A549 (cell line): ENCODE data around the gene MORC2. TPM values are rescaled to one million over a fixed set of nuclear protein-coding genes. Genes with fewer than 3 reads are reported as not detected.

Source experiments
- ATAC-seq, 2 experiments: fragments of 200-7000 bp in 1 of 2; fragments of >200 bp in 1 of 2; cut with Nextera tagmentation in 1 of 2; cut with Tn5 transposase in 1 of 2; 3 replicates each; pipeline versions ENCODE4 v1.8.0 to v1.9.1; 2018 to 2020; ENCODE audit warnings: mild to moderate bottlenecking in 1 of 2, moderate library complexity in 1 of 2
- CTCF ChIA-PET: fragments of 300-600 bp; sonication (Branson Sonifier 250); formaldehyde crosslinking; extraction: SDS; loops from one replicate; lab custom pipeline; 2021; ENCODE audit warnings: antibody characterized with exemption, inconsistent platforms; lab: Yijun Ruan, JAX
- POLR2A ChIA-PET: fragments of 350-600 bp; formaldehyde crosslinking; extraction: SDS; loops from one replicate; lab custom pipeline; 2021; ENCODE audit warnings: antibody characterized with exemption, inconsistent platforms; lab: Yijun Ruan, JAX
- DNase-seq, 2 experiments: peaks; one replicate each; pipeline versions ENCODE4 v3.0.0 to v3.0.0-alpha.2; 2011 to 2016; ENCODE audit warnings: low read depth in 1 of 2, low spot score in 1 of 2
- FAIRE-seq: peaks from 2 replicates; lab custom pipeline; 2011; peaks lifted over from hg19 to GRCh38; lab: Jason Lieb, UNC
- H3K27ac ChIP-seq, 2 experiments: fragments of >200 bp; sonication (Bioruptor Twin); formaldehyde crosslinking; 3 replicates each; pipeline ENCODE4 v1.5.1; 2016 to 2017
- H3K4me1 ChIP-seq: fragments of >200 bp; sonication (Bioruptor Twin); formaldehyde crosslinking; 3 replicates; pipeline ENCODE4 v1.6.1; 2016
- H3K4me2 ChIP-seq: fragments of >200 bp; sonication (Bioruptor Twin); formaldehyde crosslinking; 3 replicates; pipeline ENCODE4 v1.6.1; 2016
- H3K4me3 ChIP-seq: fragments of >200 bp; sonication (Bioruptor Twin); formaldehyde crosslinking; 3 replicates; pipeline ENCODE4 v1.5.1; 2016
- H3K9me3 ChIP-seq: fragments of >200 bp; sonication (Bioruptor Twin); formaldehyde crosslinking; 3 replicates; pipeline ENCODE4 v1.6.1; 2016
- CBX2 ChIP-seq: fragments of 200-600 bp; sonication (generic); IDR thresholded peaks from 2 replicates; pipeline ENCODE4 v1.6.1; 2016; ENCODE audit warnings: low read depth, mild to moderate bottlenecking, borderline replicate concordance
- CBX8 ChIP-seq: fragments of 200-600 bp; sonication (generic); IDR thresholded peaks from 2 replicates; pipeline ENCODE4 v1.6.1; 2016
- CEBPB ChIP-seq, 2 experiments: fragments of >200 bp in 1 of 2; sonication (Bioruptor Twin) in 1 of 2; formaldehyde crosslinking in 1 of 2; IDR thresholded peaks; 2 replicates each; pipeline ENCODE4 v1.6.1; 2012 to 2016
- CHD2 ChIP-seq: fragments of 150-350 bp; IDR thresholded peaks from 2 replicates; pipeline ENCODE4 v1.6.1; 2014; ENCODE audit warnings: low read length; ENCODE audit not compliant: partially characterized antibody
- EHMT2 ChIP-seq: fragments of 200-600 bp; sonication (generic); IDR thresholded peaks from 2 replicates; pipeline ENCODE4 v1.6.1; 2016; ENCODE audit warnings: antibody characterized with exemption, low read depth, mild to moderate bottlenecking, moderate library complexity
- ESRRA ChIP-seq: fragments of 150-350 bp; IDR thresholded peaks from 2 replicates; pipeline ENCODE4 v1.6.1; 2014; ENCODE audit warnings: mild to moderate bottlenecking, low read length, borderline replicate concordance
- FOSL2 ChIP-seq, 2 experiments: fragments of 450-650 bp in 1 of 2; fragments of >200 bp in 1 of 2; sonication (Bioruptor Twin) in 1 of 2; formaldehyde crosslinking; IDR thresholded peaks; 2 replicates each; pipeline versions ENCODE4 v1.5.0 to v1.6.1; 2016 to 2020; ENCODE audit warnings: mild to moderate bottlenecking in 1 of 2, moderate library complexity in 1 of 2
- HEYL ChIP-seq: fragments of 250-450 bp; sonication (Bioruptor Pico); IDR thresholded peaks from 2 replicates; pipeline ENCODE4 v1.8.0; 2021; ENCODE audit warnings: mild to moderate bottlenecking, moderate library complexity
- HOXB13 ChIP-seq: fragments of 250-450 bp; sonication (Bioruptor Pico); IDR thresholded peaks from 2 replicates; pipeline ENCODE4 v1.5.0; 2020; ENCODE audit warnings: low read depth, mild to moderate bottlenecking, moderate library complexity
- HOXB5 ChIP-seq: fragments of 250-450 bp; sonication (Bioruptor Pico); IDR thresholded peaks from 2 replicates; pipeline ENCODE4 v1.5.0; 2020; ENCODE audit warnings: mild to moderate bottlenecking, moderate library complexity
- JUNB ChIP-seq: fragments of >200 bp; sonication (Bioruptor Twin); formaldehyde crosslinking; IDR thresholded peaks from 2 replicates; pipeline ENCODE4 v1.6.1; 2016
- KDM5A ChIP-seq: fragments of 200-600 bp; sonication (generic); IDR thresholded peaks from 2 replicates; pipeline ENCODE4 v1.6.1; 2016; ENCODE audit warnings: antibody characterized with exemption, mild to moderate bottlenecking
- MAFK ChIP-seq: fragments of 450-650 bp; IDR thresholded peaks from 2 replicates; pipeline ENCODE4 v1.6.1; 2014; ENCODE audit not compliant: partially characterized antibody
- NFE2L2 ChIP-seq: fragments of 150-350 bp; conservative IDR thresholded peaks from 2 replicates; pipeline ENCODE4 v1.6.1; 2014; ENCODE audit warnings: low read length
- PHF8 ChIP-seq: fragments of 200-600 bp; sonication (generic); IDR thresholded peaks from 2 replicates; pipeline ENCODE4 v1.6.1; 2016; ENCODE audit warnings: low read depth, mild to moderate bottlenecking, antibody characterized with exemption, moderate library complexity, borderline replicate concordance
- POLR2AphosphoS2 ChIP-seq: conservative IDR thresholded peaks from 2 replicates; pipeline ENCODE4 v1.6.1; 2012; ENCODE audit warnings: low read length, improper control_type of control experiment, inconsistent platforms
- RAD21 ChIP-seq, 2 experiments: fragments of >200 bp in 1 of 2; sonication (Bioruptor Twin) in 1 of 2; formaldehyde crosslinking in 1 of 2; IDR thresholded peaks in 1 of 2; conservative IDR thresholded peaks in 1 of 2; 2 replicates in 1 of 2; 3 replicates in 1 of 2; pipeline ENCODE4 v1.6.1; 2012 to 2018; ENCODE audit warnings: inconsistent platforms in 1 of 2
- RFX5 ChIP-seq: fragments of 450-650 bp; IDR thresholded peaks from 2 replicates; pipeline ENCODE4 v1.7.1; 2014; ENCODE audit warnings: antibody characterized with exemption, mild to moderate bottlenecking, moderate library complexity
- SMC3 ChIP-seq: fragments of >200 bp; sonication (Bioruptor Twin); formaldehyde crosslinking; IDR thresholded peaks from 3 replicates; pipeline ENCODE4 v1.6.1; 2018; ENCODE audit warnings: inconsistent platforms
- ZFP36 ChIP-seq: fragments of 450-650 bp; IDR thresholded peaks from 2 replicates; pipeline ENCODE4 v1.6.1; 2014; ENCODE audit warnings: borderline replicate concordance; ENCODE audit not compliant: partially characterized antibody
- ZNF302 ChIP-seq: fragments of 250-450 bp; sonication (Bioruptor Pico); IDR thresholded peaks from 2 replicates; pipeline ENCODE4 v1.9.0; 2021; ENCODE audit warnings: inconsistent platforms, mild to moderate bottlenecking, moderate library complexity
- ZSCAN20 ChIP-seq: fragments of 250-450 bp; sonication (Bioruptor Pico); IDR thresholded peaks from 2 replicates; pipeline ENCODE4 v1.8.0; 2022; ENCODE audit warnings: mild to moderate bottlenecking, moderate library complexity
- WGBS: methylation state at CpG from one replicate; pipeline ENCODE4 v1.1.6; 2017; ENCODE audit errors: missing lambda C conversion rate; 5-methylcytosine and 5-hydroxymethylcytosine counted together
- polyA plus RNA-seq, 4 experiments: library from polyadenylated mRNA; depleted of rRNA in 3 of 4; stranded (reverse); fragments of >200 nt; fragmentation: RNase III in 1 of 4; extraction: RNeasy Plus Mini Kit Qiagen cat#74134 plus additional on column Dnase treatment in 1 of 4; gene quantifications; 2 replicates in 3 of 4; 3 replicates in 1 of 4; pipeline ENCODE4 v1.2.3, GENCODE V29; 2011 to 2017
- TF ChIP-seq, protein P1 (sequence below): fragments of >200 bp; sonication (Bioruptor Twin); formaldehyde crosslinking; IDR thresholded peaks from 3 replicates; pipeline ENCODE4 v1.5.1; 2016
- TF ChIP-seq, protein P2 (sequence below): fragments of 150-350 bp; IDR thresholded peaks from 2 replicates; pipeline ENCODE4 v1.6.1; 2014; ENCODE audit warnings: low read depth, mild to moderate bottlenecking, low read length
- TF ChIP-seq, protein P3 (sequence below): fragments of >200 bp; sonication (Bioruptor Twin); formaldehyde crosslinking; IDR thresholded peaks from 3 replicates; pipeline ENCODE4 v1.6.1; 2016

Gene MORC2
- polyA plus RNA-seq, 2 of the 4 experiments (the other 2 are of a cell fraction), result 14.8 to 16.0 TPM

DNA sequence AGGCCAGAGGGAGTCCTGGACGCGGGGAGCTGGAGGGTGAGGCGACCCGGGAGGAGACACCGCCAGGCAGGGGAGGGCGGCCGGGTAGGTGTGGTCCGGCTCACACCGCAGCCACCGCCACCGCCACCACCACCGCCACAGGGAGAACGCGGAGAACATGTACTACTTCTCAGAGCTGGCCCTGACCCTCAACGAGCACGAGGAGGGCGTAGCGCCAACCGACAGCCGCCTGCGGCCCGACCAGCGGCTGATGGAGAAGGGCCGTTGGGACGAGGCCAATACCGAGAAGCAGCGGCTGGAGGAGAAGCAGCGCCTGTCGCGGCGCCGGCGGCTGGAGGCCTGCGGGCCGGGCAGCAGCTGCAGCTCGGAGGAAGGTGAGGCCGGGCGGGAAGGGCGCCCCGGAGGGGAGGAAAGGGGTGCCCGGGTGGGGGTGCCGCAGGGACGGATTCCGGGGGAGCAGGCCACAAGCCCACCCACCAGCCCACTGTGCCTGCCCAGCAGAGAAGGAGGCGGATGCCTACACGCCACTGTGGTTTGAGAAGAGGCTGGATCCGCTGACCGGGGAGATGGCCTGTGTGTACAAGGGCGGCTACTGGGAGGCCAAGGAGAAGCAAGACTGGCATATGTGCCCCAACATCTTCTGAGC is 62.8 kb downstream of the MORC2 start:
- Histone ChIP-seq H3K4me2 (no peak overlapping the region), H3K27ac (no peak overlapping the region), H3K9me3 (no peaks in the 10 kb centered on the region), H3K4me1 (no peaks in the 10 kb centered on the region), H3K4me3 (no peak overlapping the region)
- ChIA-PET POLR2A (no interaction called here), CTCF (interaction anchor here (1.1 to 3.7 kb wide), 3 partner anchors 15 to 143 kb away, joined by 3 to 11 read pairs (median 3); no protein-coding TSS in a partner anchor)
- TF ChIP-seq JUNB, result no peak
- no peak for TF ChIP-seq ZFP36
- no peak for TF ChIP-seq ZSCAN20 (CRISPR knock-in tag)
- TF ChIP-seq, protein P1, sequence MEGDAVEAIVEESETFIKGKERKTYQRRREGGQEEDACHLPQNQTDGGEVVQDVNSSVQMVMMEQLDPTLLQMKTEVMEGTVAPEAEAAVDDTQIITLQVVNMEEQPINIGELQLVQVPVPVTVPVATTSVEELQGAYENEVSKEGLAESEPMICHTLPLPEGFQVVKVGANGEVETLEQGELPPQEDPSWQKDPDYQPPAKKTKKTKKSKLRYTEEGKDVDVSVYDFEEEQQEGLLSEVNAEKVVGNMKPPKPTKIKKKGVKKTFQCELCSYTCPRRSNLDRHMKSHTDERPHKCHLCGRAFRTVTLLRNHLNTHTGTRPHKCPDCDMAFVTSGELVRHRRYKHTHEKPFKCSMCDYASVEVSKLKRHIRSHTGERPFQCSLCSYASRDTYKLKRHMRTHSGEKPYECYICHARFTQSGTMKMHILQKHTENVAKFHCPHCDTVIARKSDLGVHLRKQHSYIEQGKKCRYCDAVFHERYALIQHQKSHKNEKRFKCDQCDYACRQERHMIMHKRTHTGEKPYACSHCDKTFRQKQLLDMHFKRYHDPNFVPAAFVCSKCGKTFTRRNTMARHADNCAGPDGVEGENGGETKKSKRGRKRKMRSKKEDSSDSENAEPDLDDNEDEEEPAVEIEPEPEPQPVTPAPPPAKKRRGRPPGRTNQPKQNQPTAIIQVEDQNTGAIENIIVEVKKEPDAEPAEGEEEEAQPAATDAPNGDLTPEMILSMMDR, result no peak
- TF ChIP-seq MAFK, result no peak
- no peak for TF ChIP-seq SMC3
- TF ChIP-seq KDM5A, result no peak
- TF ChIP-seq PHF8, result no peak
- no peak for TF ChIP-seq FOSL2 (IDR thresholded peaks at IDR 0.05)
- TF ChIP-seq FOSL2 (CRISPR knock-in tag; IDR thresholded peaks at IDR 0.05), result no peak
- no peak for TF ChIP-seq RAD21 (conservative IDR thresholded peaks at IDR 0.05 in 1 of 2, IDR thresholded peaks at IDR 0.05 in 1 of 2)
- no peak for TF ChIP-seq HEYL (CRISPR knock-in tag)
- no peak for TF ChIP-seq NFE2L2
- FAIRE-seq (no peak), ATAC-seq (no peak), DNase-seq (no peak)
- 94% methylated on average over 22 of the region's 49 CpGs for WGBS

DNA sequence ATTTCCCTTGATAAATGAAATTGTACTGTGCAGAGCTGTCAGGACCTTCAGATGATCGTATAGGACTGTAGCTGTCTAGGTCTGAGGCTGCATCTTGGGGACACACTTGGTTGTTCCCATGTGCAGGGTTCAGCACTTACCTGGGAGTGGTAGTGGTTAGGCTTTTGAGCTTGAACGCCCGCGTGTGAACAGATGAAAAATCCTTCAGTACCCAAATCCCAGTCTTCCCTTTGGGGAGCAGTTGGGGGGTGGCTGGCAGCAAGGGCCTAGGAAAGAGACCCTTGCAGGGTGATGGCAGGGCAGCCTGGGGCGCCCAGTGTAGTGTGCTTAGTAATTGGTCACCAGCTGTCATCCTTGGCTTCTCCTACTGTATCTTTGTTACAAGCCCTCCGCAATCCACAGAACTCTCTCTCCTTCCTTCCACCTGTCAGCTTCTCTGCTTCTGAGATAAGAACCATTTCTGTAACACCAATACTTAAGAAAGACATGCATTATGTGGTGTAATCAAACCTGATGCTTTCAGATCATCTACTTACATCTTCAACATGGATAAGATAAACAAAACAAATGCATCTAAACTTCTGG is 64.6 kb downstream of the MORC2 start:
- no peak overlapping the region for H3K4me2 ChIP-seq
- ATAC-seq (no peak), DNase-seq (no peak), FAIRE-seq (no peak)
- ChIA-PET POLR2A (no interaction called here), CTCF (interaction anchor here (1.3 to 3.7 kb wide), 3 partner anchors 13 to 141 kb away, joined by 3 to 11 read pairs (median 3); no protein-coding TSS in a partner anchor)
- H3K27ac ChIP-seq, result no peak overlapping the region
- TF ChIP-seq CBX2, result no peak
- TF ChIP-seq RFX5, result no peak
- no peak for TF ChIP-seq CBX8
- no peak for TF ChIP-seq ZNF302 (CRISPR knock-in tag)
- no peak for TF ChIP-seq CHD2
- no peak for TF ChIP-seq EHMT2
- no peak for TF ChIP-seq ESRRA
- TF ChIP-seq, protein P2, sequence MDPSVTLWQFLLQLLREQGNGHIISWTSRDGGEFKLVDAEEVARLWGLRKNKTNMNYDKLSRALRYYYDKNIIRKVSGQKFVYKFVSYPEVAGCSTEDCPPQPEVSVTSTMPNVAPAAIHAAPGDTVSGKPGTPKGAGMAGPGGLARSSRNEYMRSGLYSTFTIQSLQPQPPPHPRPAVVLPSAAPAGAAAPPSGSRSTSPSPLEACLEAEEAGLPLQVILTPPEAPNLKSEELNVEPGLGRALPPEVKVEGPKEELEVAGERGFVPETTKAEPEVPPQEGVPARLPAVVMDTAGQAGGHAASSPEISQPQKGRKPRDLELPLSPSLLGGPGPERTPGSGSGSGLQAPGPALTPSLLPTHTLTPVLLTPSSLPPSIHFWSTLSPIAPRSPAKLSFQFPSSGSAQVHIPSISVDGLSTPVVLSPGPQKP, result no peak
- no peak for TF ChIP-seq CEBPB (IDR thresholded peaks at IDR 0.05)
- no peak for TF ChIP-seq NFE2L2
- TF ChIP-seq HOXB13, result no peak
- TF ChIP-seq, protein P3, sequence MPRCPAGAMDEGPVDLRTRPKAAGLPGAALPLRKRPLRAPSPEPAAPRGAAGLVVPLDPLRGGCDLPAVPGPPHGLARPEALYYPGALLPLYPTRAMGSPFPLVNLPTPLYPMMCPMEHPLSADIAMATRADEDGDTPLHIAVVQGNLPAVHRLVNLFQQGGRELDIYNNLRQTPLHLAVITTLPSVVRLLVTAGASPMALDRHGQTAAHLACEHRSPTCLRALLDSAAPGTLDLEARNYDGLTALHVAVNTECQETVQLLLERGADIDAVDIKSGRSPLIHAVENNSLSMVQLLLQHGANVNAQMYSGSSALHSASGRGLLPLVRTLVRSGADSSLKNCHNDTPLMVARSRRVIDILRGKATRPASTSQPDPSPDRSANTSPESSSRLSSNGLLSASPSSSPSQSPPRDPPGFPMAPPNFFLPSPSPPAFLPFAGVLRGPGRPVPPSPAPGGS, result no peak
- TF ChIP-seq POLR2AphosphoS2, result no peak
- no peak for TF ChIP-seq HOXB5 (CRISPR knock-in tag)
- WGBS, result 100% methylated on average over 6 of the region's 6 CpGs
- H3K4me1 ChIP-seq, result no peaks in the 10 kb centered on the region
- H3K4me3 ChIP-seq, result no peak overlapping the region
- no peaks in the 10 kb centered on the region for H3K9me3 ChIP-seq
